Sigmoid colon (tissue), 4 donors: ENCODE data around the gene SMARCAD1.

Experiments
- CTCF ChIP-seq, 4 experiments: fragments of 450-650 bp in 3 of 4; fragments of 200-600 bp in 1 of 4; IDR thresholded peaks; one replicate each; pipeline ENCODE4 v1.5.1; 2016 to 2019; ENCODE audit warnings: antibody characterized with exemption in 4 of 4, mild to moderate bottlenecking in 3 of 4, moderate library complexity in 2 of 4
- EP300 ChIP-seq, 4 donors: sonication (generic); formaldehyde crosslinking; IDR thresholded peaks; one replicate each; pipeline ENCODE4 v1.6.1; 2017; ENCODE audit warnings: antibody characterized with exemption in 4 of 4
- POLR2A ChIP-seq, 2 donors: fragments of 450-650 bp; IDR thresholded peaks; one replicate each; pipeline ENCODE4 v1.6.1; 2016; ENCODE audit warnings: antibody characterized with exemption in 2 of 2, mild to moderate bottlenecking in 2 of 2, moderate library complexity in 2 of 2
- POLR2AphosphoS5 ChIP-seq, 4 donors: sonication (generic); formaldehyde crosslinking; IDR thresholded peaks; one replicate each; pipeline ENCODE4 v1.6.1; 2017; ENCODE audit warnings: antibody characterized with exemption in 4 of 4

- TF ChIP-seq CTCF (IDR thresholded peaks at IDR 0.05) (no peak), EP300 (IDR thresholded peaks at IDR 0.05) (no peak), POLR2AphosphoS5 (IDR thresholded peaks at IDR 0.05) (no peak), POLR2A (IDR thresholded peaks at IDR 0.05) (no peak)
Observed at GRCh38 chr4:94240384-94240783, 32.7 kb downstream of the SMARCAD1 start.
